ENCODE measurements around the gene CFAP206. TPM values are rescaled to one million over a fixed set of nuclear protein-coding genes. Genes with fewer than 3 reads are reported as not detected.
"Not testable (repeated sequence)": the region's sequence is repeated elsewhere in the genome, so short reads cannot be mapped to it uniquely, and the experiment has no call there.

The CFAP206 gene
- total and polyA plus RNA-seq, 2 experiments from 2014 or later = not detected

- no peak for DNase-seq
- Histone ChIP-seq H3K27me3 (replicated peaks; ENCODE audit: insufficient read depth) (no peaks in the 10 kb centered on the region), H3K9ac (no peak overlapping the region), H3K79me2 (ENCODE audit: insufficient read depth) (no peaks in the 10 kb centered on the region), H4K20me1 (ENCODE audit: insufficient read depth) (no peaks in the 10 kb centered on the region), H3F3A (ENCODE audit: insufficient read depth) (no peaks in the 10 kb centered on the region; the same call in 1 of the 2 replicates), H3K27ac (no peak overlapping the region), H3K4me2 (ENCODE audit: unreplicated experiment) (no peak overlapping the region), H3K9me3 (ENCODE audit: low read depth) (no peaks in the 10 kb centered on the region), H3K9me2 (ENCODE audit: insufficient read depth) (no peaks in the 10 kb centered on the region), H3K4me3 (no peak overlapping the region), H3K36me3 (ENCODE audit: low read depth) (peaks cover 7% of the 10 kb centered on the region; the same call in 1 of the 2 replicates), H3K4me1 (ENCODE audit: insufficient read depth) (no peaks in the 10 kb centered on the region), H2AFZ (no peak overlapping the region)
- 81% methylated on average over 4 of the region's 4 CpGs for WGBS, 2 experiments (ENCODE audit: low coverage in 1 of 2, low lambda C conversion rate in 2 of 2, missing lambda C conversion rate in 2 of 2)
- TF ChIP-seq EZH2 (IDR thresholded peaks at IDR 0.05; ENCODE audit: insufficient read depth, poor library complexity, severe bottlenecking) (no peak), EZH2phosphoT487 (IDR thresholded peaks at IDR 0.05; ENCODE audit: insufficient read depth, low read depth) (no peak)
- in situ Hi-C loops (cut with MboI) = no loop called here
These were observed 79.8 kb downstream of the CFAP206 start for GRCh38 chr6:87487555-87487954.

DNA sequence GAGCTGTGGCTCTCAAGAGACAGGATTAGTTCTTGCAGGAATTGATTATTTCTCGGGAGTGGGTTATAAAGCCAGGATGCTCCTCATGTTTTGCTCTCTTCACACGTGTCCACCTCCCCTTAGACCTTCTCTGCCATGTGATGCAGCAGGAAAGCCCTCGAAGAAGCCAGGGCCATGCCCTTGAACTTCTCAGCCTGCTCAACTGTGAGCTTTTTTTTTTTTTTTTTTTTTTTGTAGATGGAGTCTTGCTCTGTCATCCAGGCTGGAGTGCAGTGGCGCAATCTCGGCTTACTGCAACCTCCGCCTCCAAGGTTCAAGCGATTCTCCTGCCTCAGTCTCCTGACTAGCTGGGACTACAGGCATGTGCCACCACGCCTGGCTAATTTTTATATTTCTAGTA lies 81.6 kb downstream of the CFAP206 start:
- WGBS, 2 experiments (ENCODE audit: low coverage in 1 of 2, low lambda C conversion rate in 2 of 2, missing lambda C conversion rate in 2 of 2) = 81% methylated on average over 6 to 8 of the region's 8 CpGs
- H3K27ac ChIP-seq; H3K36me3 ChIP-seq (ENCODE audit: low read depth); H3K79me2 ChIP-seq (ENCODE audit: insufficient read depth); H3K4me1 ChIP-seq (ENCODE audit: insufficient read depth); H3K4me2 ChIP-seq (ENCODE audit: unreplicated experiment); H2AFZ ChIP-seq; H3K9me2 ChIP-seq (ENCODE audit: insufficient read depth); H3K9ac ChIP-seq; H3K27me3 ChIP-seq (replicated peaks; ENCODE audit: insufficient read depth); H4K20me1 ChIP-seq (ENCODE audit: insufficient read depth); H3K4me3 ChIP-seq; H3F3A ChIP-seq (ENCODE audit: insufficient read depth); H3K9me3 ChIP-seq (ENCODE audit: low read depth); DNase-seq; in situ Hi-C loops (cut with MboI): not testable (repeated sequence)

DNA sequence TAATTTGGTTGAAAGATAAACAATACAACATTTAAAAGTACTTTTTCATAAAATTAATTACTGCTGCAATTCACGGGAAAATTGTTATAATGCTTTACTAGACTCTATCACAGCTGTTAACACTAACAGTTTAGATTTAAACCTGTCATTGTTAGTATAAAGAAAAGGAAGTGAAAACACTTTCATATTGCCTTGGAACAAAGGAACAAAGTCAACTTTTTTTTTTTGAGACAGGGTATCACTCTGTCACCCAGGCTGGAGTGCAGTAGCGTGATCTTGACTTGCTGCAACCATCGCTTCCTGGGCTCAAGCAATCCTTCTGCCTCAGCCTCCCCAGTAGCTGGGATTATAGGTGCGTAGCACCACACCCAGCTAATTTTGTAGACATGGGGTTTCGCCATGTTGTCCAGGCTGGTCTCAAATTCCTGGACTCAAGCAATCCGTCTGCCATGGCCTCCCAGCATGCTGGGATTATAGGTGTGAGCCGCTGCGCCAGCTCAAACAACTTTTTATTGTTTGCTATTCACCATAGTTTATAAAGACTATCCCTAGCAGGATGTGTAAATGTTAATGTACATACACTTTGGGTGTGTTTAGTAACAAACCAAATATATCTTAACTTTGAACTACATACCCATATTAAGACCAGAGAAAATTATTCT lies 87.1 kb downstream of the CFAP206 start:
- TF ChIP-seq EZH2 (IDR thresholded peaks at IDR 0.05; ENCODE audit: insufficient read depth, poor library complexity, severe bottlenecking) (no peak), EZH2phosphoT487 (IDR thresholded peaks at IDR 0.05; ENCODE audit: insufficient read depth, low read depth) (no peak)
- Histone ChIP-seq H3K36me3 (ENCODE audit: low read depth) (no peaks in the 10 kb centered on the region; the same call in 1 of the 2 replicates), H3K4me2 (ENCODE audit: unreplicated experiment) (no peak overlapping the region), H2AFZ (no peak overlapping the region), H3K4me1 (ENCODE audit: insufficient read depth) (no peaks in the 10 kb centered on the region), H3F3A (ENCODE audit: insufficient read depth) (no peaks in the 10 kb centered on the region), H3K79me2 (ENCODE audit: insufficient read depth) (no peaks in the 10 kb centered on the region), H3K9ac (no peak overlapping the region), H3K9me2 (ENCODE audit: insufficient read depth) (no peaks in the 10 kb centered on the region), H4K20me1 (ENCODE audit: insufficient read depth) (no peaks in the 10 kb centered on the region), H3K4me3 (no peak overlapping the region), H3K27ac (no peak overlapping the region), H3K27me3 (replicated peaks; ENCODE audit: insufficient read depth) (no peaks in the 10 kb centered on the region), H3K9me3 (ENCODE audit: low read depth) (no peaks in the 10 kb centered on the region)
- no peak for DNase-seq
- in situ Hi-C loops (cut with MboI) = no loop called here
- WGBS, 2 experiments (ENCODE audit: low coverage in 1 of 2, low lambda C conversion rate in 2 of 2, missing lambda C conversion rate in 2 of 2) = 98% methylated on average over 8 of the region's 8 CpGs

- H3K27ac ChIP-seq = no peak overlapping the region
- H3K27me3 ChIP-seq (replicated peaks; ENCODE audit: insufficient read depth) = no peaks in the 10 kb centered on the region
- no peak for DNase-seq
- H4K20me1 ChIP-seq (ENCODE audit: insufficient read depth) = no peaks in the 10 kb centered on the region
- no peak overlapping the region for H3K4me2 ChIP-seq (ENCODE audit: unreplicated experiment)
- H3K9me3 ChIP-seq (ENCODE audit: low read depth) = no peaks in the 10 kb centered on the region
- no peak overlapping the region for H3K4me3 ChIP-seq
- no peak overlapping the region for H2AFZ ChIP-seq
- no peak for TF ChIP-seq EZH2phosphoT487 (IDR thresholded peaks at IDR 0.05; ENCODE audit: insufficient read depth, low read depth)
- TF ChIP-seq EZH2 (IDR thresholded peaks at IDR 0.05; ENCODE audit: insufficient read depth, poor library complexity, severe bottlenecking) = no peak
- 0 out of 2 replicates have a peak, but pooled peaks cover 8% of the 10 kb centered on the region for H3F3A ChIP-seq (ENCODE audit: insufficient read depth)
- no peaks in the 10 kb centered on the region for H3K4me1 ChIP-seq (ENCODE audit: insufficient read depth)
- H3K36me3 ChIP-seq (ENCODE audit: low read depth) = peaks cover 14% of the 10 kb centered on the region; the same call in 1 of the 2 replicates
- no peaks in the 10 kb centered on the region for H3K79me2 ChIP-seq (ENCODE audit: insufficient read depth)
- no peak overlapping the region for H3K9ac ChIP-seq
- in situ Hi-C loops (cut with MboI) = no loop called here
- no peaks in the 10 kb centered on the region for H3K9me2 ChIP-seq (ENCODE audit: insufficient read depth)
These were observed 90.3 kb downstream of the CFAP206 start for GRCh38 chr6:87498048-87498447.

All from GM23248 (cell line).